Chondrocyte (in vitro differentiated cells): ENCODE results near the gene KMT2A. TPM values are rescaled to one million over a fixed set of nuclear protein-coding genes. Genes with fewer than 3 reads are reported as not detected.
"Not testable (repeated sequence)": the region's sequence is repeated elsewhere in the genome, so short reads cannot be mapped to it uniquely, and the experiment has no call there.

Source experiments
- DNase-seq: peaks from one replicate; pipeline ENCODE4 v3.0.0; 2021; ENCODE audit warnings: mixed read lengths, low spot score
- H3K27ac Mint-ChIP-seq: one replicate; pipeline ENCODE4 v1.8.0; 2021; ENCODE audit warnings: mild to moderate bottlenecking, moderate library complexity, mixed read lengths; ENCODE audit not compliant: unreplicated experiment
- H3K27me3 Mint-ChIP-seq: 2 replicates; pipeline ENCODE4 v1.8.0; 2021; ENCODE audit warnings: low read depth, mixed read lengths
- H3K36me3 Mint-ChIP-seq: 2 replicates; pipeline ENCODE4 v1.8.0; 2021; ENCODE audit warnings: low read depth, mixed read lengths
- H3K4me1 Mint-ChIP-seq: 2 replicates; pipeline ENCODE4 v1.8.0; 2021; ENCODE audit warnings: low read depth, mild to moderate bottlenecking, mixed read lengths
- H3K4me3 Mint-ChIP-seq: one replicate; pipeline ENCODE4 v1.8.0; 2021; ENCODE audit warnings: mild to moderate bottlenecking, moderate library complexity, mixed read lengths; ENCODE audit not compliant: unreplicated experiment
- H3K9me3 Mint-ChIP-seq: 2 replicates; pipeline ENCODE4 v1.8.0; 2021; ENCODE audit warnings: low read depth, mixed read lengths
- total RNA-seq: library from RNA; stranded (reverse); gene quantifications from 3 replicates; pipeline ENCODE4 v1.2.1, GENCODE V29; 2021
- TF ChIP-seq, protein P1 (sequence below): fragments of 200-600 bp; sonication (generic); IDR thresholded peaks from 2 replicates; pipeline ENCODE4 v1.5.0; 2021; ENCODE audit warnings: antibody characterized with exemption, mild to moderate bottlenecking, moderate library complexity

Gene KMT2A
- total RNA-seq, 1 donor from 2014 or later = 40.3 TPM

- no peak for DNase-seq
- peak overlapping the region; percentile 98 for H3K27ac Mint-ChIP-seq
- no peaks in the 10 kb centered on the region for H3K9me3 Mint-ChIP-seq
- H3K4me1 Mint-ChIP-seq = peaks cover 32% of the 10 kb centered on the region
- peak overlapping the region; percentile 91 for H3K4me3 Mint-ChIP-seq
- H3K36me3 Mint-ChIP-seq = peaks cover 1% of the 10 kb centered on the region
- TF ChIP-seq, protein P1, sequence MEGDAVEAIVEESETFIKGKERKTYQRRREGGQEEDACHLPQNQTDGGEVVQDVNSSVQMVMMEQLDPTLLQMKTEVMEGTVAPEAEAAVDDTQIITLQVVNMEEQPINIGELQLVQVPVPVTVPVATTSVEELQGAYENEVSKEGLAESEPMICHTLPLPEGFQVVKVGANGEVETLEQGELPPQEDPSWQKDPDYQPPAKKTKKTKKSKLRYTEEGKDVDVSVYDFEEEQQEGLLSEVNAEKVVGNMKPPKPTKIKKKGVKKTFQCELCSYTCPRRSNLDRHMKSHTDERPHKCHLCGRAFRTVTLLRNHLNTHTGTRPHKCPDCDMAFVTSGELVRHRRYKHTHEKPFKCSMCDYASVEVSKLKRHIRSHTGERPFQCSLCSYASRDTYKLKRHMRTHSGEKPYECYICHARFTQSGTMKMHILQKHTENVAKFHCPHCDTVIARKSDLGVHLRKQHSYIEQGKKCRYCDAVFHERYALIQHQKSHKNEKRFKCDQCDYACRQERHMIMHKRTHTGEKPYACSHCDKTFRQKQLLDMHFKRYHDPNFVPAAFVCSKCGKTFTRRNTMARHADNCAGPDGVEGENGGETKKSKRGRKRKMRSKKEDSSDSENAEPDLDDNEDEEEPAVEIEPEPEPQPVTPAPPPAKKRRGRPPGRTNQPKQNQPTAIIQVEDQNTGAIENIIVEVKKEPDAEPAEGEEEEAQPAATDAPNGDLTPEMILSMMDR = no peak
- H3K27me3 Mint-ChIP-seq = no peaks in the 10 kb centered on the region
Observed at GRCh38 chr11:118401880-118402590, 34.3 kb upstream of the KMT2A start.

DNA sequence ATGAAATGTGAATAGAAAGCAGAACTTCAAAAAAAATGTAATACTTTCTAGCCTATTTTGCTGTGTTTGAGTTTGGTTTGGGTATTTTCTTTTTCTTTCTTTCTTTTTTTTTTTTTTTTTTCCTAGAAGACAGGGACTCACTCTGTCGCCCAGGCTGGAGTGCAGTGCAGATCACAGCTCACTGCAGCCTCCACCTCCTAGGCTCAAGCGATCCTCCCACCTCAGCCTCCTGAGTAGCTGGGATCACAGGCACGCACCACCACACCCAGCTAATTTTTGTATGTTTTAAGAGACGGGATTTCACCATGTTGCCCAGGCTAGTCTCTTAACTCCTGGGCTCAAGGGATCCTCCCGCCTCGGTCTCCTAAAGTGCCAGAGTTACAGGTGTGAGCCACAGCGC, 33.7 kb upstream of the KMT2A start:
- not testable (repeated sequence) for H3K36me3 Mint-ChIP-seq, DNase-seq, H3K27me3 Mint-ChIP-seq, H3K9me3 Mint-ChIP-seq
- Mint-ChIP-seq H3K27ac (peak overlapping the region; percentile 98), H3K4me3 (peak overlapping the region; percentile 91), H3K4me1 (peaks cover 32% of the 10 kb centered on the region)

DNA sequence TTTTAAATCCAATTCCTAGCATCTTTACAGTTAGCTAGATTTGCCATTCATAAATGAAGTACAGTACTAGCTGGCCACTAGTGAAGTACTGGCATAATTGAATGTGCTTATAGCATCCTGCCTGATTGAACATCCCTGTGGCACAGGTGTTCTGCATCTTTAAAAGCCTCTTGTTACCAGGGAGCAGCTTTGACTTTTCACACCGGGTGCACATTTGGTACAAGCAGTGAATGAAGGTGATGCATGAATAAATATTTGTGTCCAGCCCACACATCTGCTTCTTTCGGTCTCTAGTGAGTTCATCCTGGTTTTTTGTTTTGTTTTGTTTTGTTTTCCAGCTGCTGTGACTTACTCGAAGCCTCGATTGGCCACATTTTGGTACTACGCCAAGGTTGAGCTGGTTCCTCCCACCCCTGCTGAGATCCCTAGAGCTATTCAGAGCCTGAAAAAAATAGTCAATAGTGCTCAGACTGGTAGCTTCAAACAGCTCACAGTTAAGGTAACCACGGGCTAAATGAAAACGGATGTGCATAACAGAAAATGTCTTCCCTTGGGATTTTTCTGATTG, 29.6 kb upstream of the KMT2A start:
- Mint-ChIP-seq H3K9me3 (no peaks in the 10 kb centered on the region), H3K4me3 (no peak overlapping the region), H3K27me3 (no peaks in the 10 kb centered on the region), H3K4me1 (peaks cover 26% of the 10 kb centered on the region), H3K36me3 (peaks cover 5% of the 10 kb centered on the region), H3K27ac (peak overlapping the region; percentile 30)
- no peak for DNase-seq
- TF ChIP-seq, protein P1 = no peak

DNA sequence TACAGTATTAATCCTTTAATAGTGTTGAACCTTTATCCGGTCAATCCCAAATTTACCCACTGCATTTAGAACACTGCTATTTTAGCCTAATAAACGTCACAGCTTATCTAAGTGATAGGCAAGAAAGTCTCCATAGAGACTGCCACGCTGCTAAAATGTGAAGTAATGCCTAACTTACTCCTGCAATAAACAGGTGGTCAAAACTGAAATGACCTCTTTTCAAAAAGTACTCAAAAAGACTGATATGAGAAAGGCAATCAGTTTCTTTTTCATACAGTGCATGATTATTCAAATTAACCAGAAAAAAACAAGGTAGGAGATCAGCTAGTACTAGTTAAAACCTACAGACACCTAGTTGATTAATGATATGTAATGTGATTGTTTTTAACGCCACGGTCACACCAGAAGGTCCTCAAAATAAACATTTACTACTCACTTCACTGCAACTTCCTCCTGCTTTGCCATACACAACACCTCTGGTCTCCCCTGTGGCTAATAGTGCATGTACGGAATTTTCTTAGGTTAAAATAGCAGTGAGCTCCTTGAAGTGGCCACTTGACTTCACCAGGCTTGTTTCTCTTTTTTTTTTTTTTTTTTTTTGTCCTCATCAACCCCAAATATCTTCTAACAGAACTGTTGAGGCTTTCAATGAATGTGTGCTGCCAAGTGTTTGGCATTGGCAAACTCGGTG, 26.1 kb upstream of the KMT2A start:
- no peak for DNase-seq
- Mint-ChIP-seq H3K36me3 (peaks cover 5% of the 10 kb centered on the region), H3K4me3 (no peak overlapping the region), H3K27me3 (no peaks in the 10 kb centered on the region), H3K4me1 (peaks cover 5% of the 10 kb centered on the region), H3K27ac (no peak overlapping the region), H3K9me3 (no peaks in the 10 kb centered on the region)
- TF ChIP-seq, protein P1 = no peak

DNA sequence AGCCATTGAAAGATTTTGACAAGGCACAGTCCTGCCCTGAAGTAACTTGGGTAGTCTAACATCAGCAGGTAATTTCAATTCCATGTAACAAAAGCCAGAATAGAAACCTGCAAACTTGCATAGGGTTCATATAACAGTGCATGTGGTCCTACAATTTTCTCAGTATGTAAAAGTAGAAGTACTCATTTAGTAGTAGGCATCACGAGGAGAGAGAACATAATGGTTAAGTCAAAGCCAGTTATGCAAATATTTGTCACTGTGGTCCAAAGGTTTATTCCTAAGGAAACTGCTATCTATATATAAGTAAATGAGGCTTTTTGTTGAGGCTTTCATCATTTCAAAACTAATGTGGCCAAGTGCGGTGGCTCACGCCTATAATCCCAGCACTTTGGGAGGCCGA, 24.8 kb upstream of the KMT2A start:
- TF ChIP-seq, protein P1 = no peak
- H3K4me1 Mint-ChIP-seq = peaks cover 4% of the 10 kb centered on the region
- no peaks in the 10 kb centered on the region for H3K27me3 Mint-ChIP-seq
- DNase-seq = no peak
- no peak overlapping the region for H3K27ac Mint-ChIP-seq
- no peaks in the 10 kb centered on the region for H3K9me3 Mint-ChIP-seq
- H3K4me3 Mint-ChIP-seq = no peak overlapping the region
- H3K36me3 Mint-ChIP-seq = peaks cover 5% of the 10 kb centered on the region
